Lower leg skin (tissue), 3 donors: ENCODE data around the gene SHISAL1.

Source experiments
- CTCF ChIP-seq, 3 donors: fragments of 450-650 bp; IDR thresholded peaks; one replicate each; pipeline ENCODE4 v1.5.1; 2016; ENCODE audit warnings: antibody characterized with exemption in 3 of 3, mild to moderate bottlenecking in 3 of 3, moderate library complexity in 2 of 3
- POLR2A ChIP-seq, 2 donors: fragments of 450-650 bp; IDR thresholded peaks; one replicate each; pipeline ENCODE4 v1.6.1; 2016 to 2017; ENCODE audit warnings: antibody characterized with exemption in 2 of 2, mild to moderate bottlenecking in 1 of 2, moderate library complexity in 1 of 2

- TF ChIP-seq CTCF (IDR thresholded peaks at IDR 0.05) = no peak
- TF ChIP-seq POLR2A (IDR thresholded peaks at IDR 0.05) = no peak
Observed at GRCh38 chr22:44271010-44271500, 41.7 kb downstream of the SHISAL1 start.
